ENCODE results near the gene JAML.

DNA sequence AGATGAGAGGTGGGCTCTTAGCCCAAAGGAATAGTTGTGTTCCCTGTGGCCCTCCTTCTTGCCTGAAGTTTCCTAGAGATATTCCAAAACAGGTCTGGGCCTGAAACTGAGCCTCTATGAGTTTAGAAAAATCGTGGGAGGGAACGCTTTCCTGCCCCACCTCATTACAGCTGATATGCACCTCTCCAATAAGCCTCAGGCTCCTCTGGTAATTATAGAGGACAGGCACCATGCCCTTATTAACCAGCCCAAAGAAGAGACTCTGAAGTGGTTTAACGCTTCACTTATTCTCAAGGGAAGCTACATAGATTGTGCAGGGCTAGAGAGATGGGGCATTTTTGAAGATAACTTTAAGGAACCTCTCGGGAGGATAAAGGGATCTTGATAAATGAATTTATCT lies 42.7 kb upstream of the JAML start:
- TF ChIP-seq POLR2A (IDR thresholded peaks at IDR 0.05) = no peak
- TF ChIP-seq, protein P1, sequence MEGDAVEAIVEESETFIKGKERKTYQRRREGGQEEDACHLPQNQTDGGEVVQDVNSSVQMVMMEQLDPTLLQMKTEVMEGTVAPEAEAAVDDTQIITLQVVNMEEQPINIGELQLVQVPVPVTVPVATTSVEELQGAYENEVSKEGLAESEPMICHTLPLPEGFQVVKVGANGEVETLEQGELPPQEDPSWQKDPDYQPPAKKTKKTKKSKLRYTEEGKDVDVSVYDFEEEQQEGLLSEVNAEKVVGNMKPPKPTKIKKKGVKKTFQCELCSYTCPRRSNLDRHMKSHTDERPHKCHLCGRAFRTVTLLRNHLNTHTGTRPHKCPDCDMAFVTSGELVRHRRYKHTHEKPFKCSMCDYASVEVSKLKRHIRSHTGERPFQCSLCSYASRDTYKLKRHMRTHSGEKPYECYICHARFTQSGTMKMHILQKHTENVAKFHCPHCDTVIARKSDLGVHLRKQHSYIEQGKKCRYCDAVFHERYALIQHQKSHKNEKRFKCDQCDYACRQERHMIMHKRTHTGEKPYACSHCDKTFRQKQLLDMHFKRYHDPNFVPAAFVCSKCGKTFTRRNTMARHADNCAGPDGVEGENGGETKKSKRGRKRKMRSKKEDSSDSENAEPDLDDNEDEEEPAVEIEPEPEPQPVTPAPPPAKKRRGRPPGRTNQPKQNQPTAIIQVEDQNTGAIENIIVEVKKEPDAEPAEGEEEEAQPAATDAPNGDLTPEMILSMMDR (IDR thresholded peaks at IDR 0.05) = no peak
- no peak for TF ChIP-seq POLR2AphosphoS5 (IDR thresholded peaks at IDR 0.05)

All from breast epithelium (tissue), 3 donors.